Activated T-helper 1 cell treated with anti-CD3 and anti-CD28 coated beads, Interleukin-2, amount 50 U/mL, for 16 hours (primary cell): ENCODE results near the gene BCL2.

Experiments used
- DNase-seq, 2 donors: peaks; one replicate each; pipeline ENCODE4 v3.0.0-alpha.2; 2020; ENCODE audit warnings: low read depth in 1 of 2, low spot score in 1 of 2

The BCL2 gene

GRCh38 chr18:63288311-63288710 lies 31.3 kb downstream of the BCL2 start:
- no peak for DNase-seq

- no peak for DNase-seq
Observed at GRCh38 chr18:63287691-63288220, 31.8 kb downstream of the BCL2 start.

- DNase-seq, result no peak
Observed at GRCh38 chr18:63286926-63287325, 32.6 kb downstream of the BCL2 start.

- no peak for DNase-seq
Observed at GRCh38 chr18:63284827-63285733, 34.5 kb downstream of the BCL2 start.

- no peak for DNase-seq
Observed at GRCh38 chr18:63284173-63284799, 35.3 kb downstream of the BCL2 start.

GRCh38 chr18:63283305-63284094 lies 36.1 kb downstream of the BCL2 start:
- DNase-seq, result no peak

- DNase-seq, result no peak
Observed at GRCh38 chr18:63282793-63283192, 36.8 kb downstream of the BCL2 start.

GRCh38 chr18:63273222-63273927 lies 46.2 kb downstream of the BCL2 start:
- DNase-seq, result no peak

GRCh38 chr18:63272638-63273037 lies 46.9 kb downstream of the BCL2 start:
- DNase-seq, result no peak

- no peak for DNase-seq
Observed at GRCh38 chr18:63271881-63272299, 47.7 kb downstream of the BCL2 start.

GRCh38 chr18:63271148-63271547 lies 48.4 kb downstream of the BCL2 start:
- DNase-seq, result no peak

GRCh38 chr18:63267975-63268721 lies 51.4 kb downstream of the BCL2 start:
- DNase-seq, result no peak

GRCh38 chr18:63266888-63267790 lies 52.4 kb downstream of the BCL2 start:
- no peak for DNase-seq

- DNase-seq, result no peak
Observed at GRCh38 chr18:63265326-63265725, 54.2 kb downstream of the BCL2 start.

GRCh38 chr18:63264871-63265270 lies 54.7 kb downstream of the BCL2 start:
- DNase-seq, result no peak

- DNase-seq, result no peak
Observed at GRCh38 chr18:63263444-63263843, 56.1 kb downstream of the BCL2 start.

GRCh38 chr18:63262369-63263335 lies 56.9 kb downstream of the BCL2 start:
- DNase-seq, result no peak

- DNase-seq, result no peak
Observed at GRCh38 chr18:63261029-63261428, 58.5 kb downstream of the BCL2 start.
